Measurements from ENCODE around the gene CRELD1.

GRCh38 chr3:9884555-9885165 is 49.0 kb upstream of the CRELD1 start:
- no peak for TF ChIP-seq CTCF (IDR thresholded peaks at IDR 0.05)
- TF ChIP-seq POLR2A (IDR thresholded peaks at IDR 0.05), result no peak

Data from body of pancreas (tissue), 4 donors.